Gastroesophageal sphincter (tissue), 4 donors: ENCODE data around the gene CHRNA5. TPM values are rescaled to one million over a fixed set of nuclear protein-coding genes. Genes with fewer than 3 reads are reported as not detected.

Source experiments
- ATAC-seq: fragments of 150-250 bp; one replicate; pipeline ENCODE4 v1.9.1; 2016; ENCODE audit warnings: mild to moderate bottlenecking, moderate library complexity
- H3K27ac ChIP-seq, 4 donors: fragments of 200-600 bp; sonication (generic) in 3 of 4; 1 replicate in 3 of 4; 2 replicates in 1 of 4; pipeline ENCODE4 v1.5.1; 2016 to 2019
- H3K27me3 ChIP-seq: fragments of 200-600 bp; sonication (generic); one replicate; pipeline ENCODE4 v1.5.1; 2019
- H3K36me3 ChIP-seq, 2 donors: fragments of 200-600 bp; sonication (generic); one replicate each; pipeline ENCODE4 v1.5.1; 2019; ENCODE audit warnings: control low read depth in 1 of 2
- H3K4me1 ChIP-seq, 3 donors: fragments of 200-600 bp; sonication (generic); 1 replicate in 2 of 3; 2 replicates in 1 of 3; pipeline ENCODE4 v1.5.1; 2016 to 2019; ENCODE audit warnings: control low read depth in 2 of 3
- H3K4me3 ChIP-seq, 2 donors: fragments of 200-600 bp; sonication (generic); one replicate each; pipeline ENCODE4 v1.5.1; 2019; ENCODE audit warnings: mild to moderate bottlenecking in 1 of 2, moderate library complexity in 1 of 2
- H3K9me3 ChIP-seq, 3 donors: fragments of 200-600 bp; sonication (generic); one replicate each; pipeline ENCODE4 v1.5.1; 2017 to 2019; ENCODE audit warnings: control low read depth in 2 of 3
- EP300 ChIP-seq: sonication (generic); formaldehyde crosslinking; IDR thresholded peaks from one replicate; pipeline ENCODE4 v1.6.1; 2017; ENCODE audit warnings: antibody characterized with exemption, mild to moderate bottlenecking
- POLR2A ChIP-seq, 2 donors: fragments of 450-650 bp; IDR thresholded peaks; one replicate each; pipeline ENCODE4 v1.6.1; 2017; ENCODE audit warnings: antibody characterized with exemption in 2 of 2, mild to moderate bottlenecking in 2 of 2, moderate library complexity in 1 of 2
- POLR2AphosphoS5 ChIP-seq: sonication (generic); formaldehyde crosslinking; IDR thresholded peaks from one replicate; pipeline ENCODE4 v1.6.1; 2017; ENCODE audit warnings: antibody characterized with exemption
- WGBS, 2 donors: methylation state at CpG; one replicate each; pipeline ENCODE4 v1.1.5; 2018; ENCODE audit warnings: low coverage in 1 of 2; 5-methylcytosine and 5-hydroxymethylcytosine counted together
- total RNA-seq, 4 donors: library from RNA; depleted of rRNA; stranded (reverse); fragments of >200 nt; gene quantifications; one replicate each; pipeline ENCODE4 v1.1.0, GENCODE V29; 2016
- TF ChIP-seq, protein P1 (sequence below), 4 experiments: fragments of 200-600 bp in 2 of 4; fragments of 450-650 bp in 2 of 4; sonication (generic) in 1 of 4; IDR thresholded peaks; one replicate each; pipeline ENCODE4 v1.5.1; 2017 to 2019; ENCODE audit warnings: antibody characterized with exemption in 4 of 4, mild to moderate bottlenecking in 2 of 4, moderate library complexity in 2 of 4

CHRNA5 gene
- total RNA-seq, 4 donors from 2014 or later = 0.93 to 4.0 (median 1.6) TPM

DNA sequence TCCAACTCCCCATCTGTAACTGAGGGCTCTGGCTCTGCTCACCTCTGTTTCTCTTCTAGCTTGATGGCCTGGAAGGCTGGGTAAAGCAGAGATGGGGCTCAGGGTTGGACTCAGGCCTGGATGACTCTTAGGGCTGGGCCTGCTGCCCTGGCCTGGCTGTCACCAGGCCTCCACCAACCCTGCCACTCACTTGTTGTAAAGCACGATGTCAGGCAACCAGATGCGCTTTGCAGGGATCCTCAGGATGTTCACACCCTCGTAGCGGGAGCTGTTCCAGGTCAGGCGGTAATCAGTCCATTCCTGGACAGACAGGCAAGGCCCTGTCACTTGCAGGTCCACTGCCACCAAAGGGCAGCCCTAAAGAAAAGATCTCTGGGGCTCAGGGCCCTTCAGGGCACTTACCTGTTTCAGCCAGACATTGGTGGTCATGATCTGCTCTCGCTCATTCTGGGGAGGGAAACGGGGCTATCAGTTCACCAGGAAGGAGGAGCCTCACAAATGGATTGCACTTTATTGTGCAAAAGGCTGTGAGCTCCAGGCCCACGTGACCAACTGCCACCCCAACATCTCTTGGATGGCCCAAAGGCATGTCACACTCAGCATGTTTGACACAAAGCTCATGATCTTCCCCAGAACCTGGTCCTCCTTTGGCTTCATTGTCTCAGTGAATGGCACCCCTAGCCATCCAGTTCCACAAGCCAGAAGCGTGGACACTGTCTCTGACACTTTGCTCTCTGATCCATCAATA lies 65.7 kb downstream of the CHRNA5 start:
- Histone ChIP-seq H3K36me3 (no peaks in the 10 kb centered on the region), H3K9me3 (peaks cover 0 to 18% (median 0%) of the 10 kb centered on the region in 3 donors), H3K4me3 (no peak overlapping the region), H3K27me3 (peaks cover 16% of the 10 kb centered on the region), H3K27ac (no peak overlapping the region), H3K4me1 (no peaks in the 10 kb centered on the region)
- 100% methylated on average over 1 to 2 of the region's 9 CpGs for WGBS, 2 donors
- ATAC-seq = no peak
- TF ChIP-seq, protein P1, sequence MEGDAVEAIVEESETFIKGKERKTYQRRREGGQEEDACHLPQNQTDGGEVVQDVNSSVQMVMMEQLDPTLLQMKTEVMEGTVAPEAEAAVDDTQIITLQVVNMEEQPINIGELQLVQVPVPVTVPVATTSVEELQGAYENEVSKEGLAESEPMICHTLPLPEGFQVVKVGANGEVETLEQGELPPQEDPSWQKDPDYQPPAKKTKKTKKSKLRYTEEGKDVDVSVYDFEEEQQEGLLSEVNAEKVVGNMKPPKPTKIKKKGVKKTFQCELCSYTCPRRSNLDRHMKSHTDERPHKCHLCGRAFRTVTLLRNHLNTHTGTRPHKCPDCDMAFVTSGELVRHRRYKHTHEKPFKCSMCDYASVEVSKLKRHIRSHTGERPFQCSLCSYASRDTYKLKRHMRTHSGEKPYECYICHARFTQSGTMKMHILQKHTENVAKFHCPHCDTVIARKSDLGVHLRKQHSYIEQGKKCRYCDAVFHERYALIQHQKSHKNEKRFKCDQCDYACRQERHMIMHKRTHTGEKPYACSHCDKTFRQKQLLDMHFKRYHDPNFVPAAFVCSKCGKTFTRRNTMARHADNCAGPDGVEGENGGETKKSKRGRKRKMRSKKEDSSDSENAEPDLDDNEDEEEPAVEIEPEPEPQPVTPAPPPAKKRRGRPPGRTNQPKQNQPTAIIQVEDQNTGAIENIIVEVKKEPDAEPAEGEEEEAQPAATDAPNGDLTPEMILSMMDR (IDR thresholded peaks at IDR 0.05) = no peak
- TF ChIP-seq EP300 (no peak), POLR2AphosphoS5 (no peak), POLR2A (IDR thresholded peaks at IDR 0.05) (no peak)

DNA sequence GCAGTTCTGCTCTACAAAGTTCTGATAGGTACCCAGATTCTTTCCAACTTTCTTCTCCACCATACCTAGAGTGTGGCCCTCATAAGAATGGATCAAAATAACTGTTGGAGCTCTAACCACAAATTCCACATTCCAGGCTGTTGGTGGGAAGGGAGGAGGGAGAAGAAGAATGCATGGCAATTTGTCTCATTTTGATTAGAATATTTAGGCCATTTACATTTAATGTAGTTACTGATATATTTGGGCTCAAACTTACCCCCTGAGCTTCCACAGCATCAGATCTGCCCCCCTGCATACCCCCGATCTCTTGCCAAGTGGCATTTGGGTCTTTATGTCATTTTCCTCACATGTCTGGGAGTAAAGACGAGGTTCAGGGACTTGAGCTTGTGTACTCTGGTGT lies 68.0 kb downstream of the CHRNA5 start:
- WGBS, 2 donors = 83 to 90% methylated on average over 2 of the region's 2 CpGs
- TF ChIP-seq, protein P1 (IDR thresholded peaks at IDR 0.05) = no peak
- TF ChIP-seq POLR2A (IDR thresholded peaks at IDR 0.05) (no peak), EP300 (no peak), POLR2AphosphoS5 (no peak)
- H3K27me3 ChIP-seq = peaks cover 13% of the 10 kb centered on the region
- H3K4me3 ChIP-seq = no peak overlapping the region
- no peaks in the 10 kb centered on the region for H3K36me3 ChIP-seq
- no peak overlapping the region for H3K27ac ChIP-seq
- ATAC-seq = no peak
- H3K4me1 ChIP-seq = no peaks in the 10 kb centered on the region
- H3K9me3 ChIP-seq = peaks cover 0 to 18% (median 0%) of the 10 kb centered on the region in 3 donors

DNA sequence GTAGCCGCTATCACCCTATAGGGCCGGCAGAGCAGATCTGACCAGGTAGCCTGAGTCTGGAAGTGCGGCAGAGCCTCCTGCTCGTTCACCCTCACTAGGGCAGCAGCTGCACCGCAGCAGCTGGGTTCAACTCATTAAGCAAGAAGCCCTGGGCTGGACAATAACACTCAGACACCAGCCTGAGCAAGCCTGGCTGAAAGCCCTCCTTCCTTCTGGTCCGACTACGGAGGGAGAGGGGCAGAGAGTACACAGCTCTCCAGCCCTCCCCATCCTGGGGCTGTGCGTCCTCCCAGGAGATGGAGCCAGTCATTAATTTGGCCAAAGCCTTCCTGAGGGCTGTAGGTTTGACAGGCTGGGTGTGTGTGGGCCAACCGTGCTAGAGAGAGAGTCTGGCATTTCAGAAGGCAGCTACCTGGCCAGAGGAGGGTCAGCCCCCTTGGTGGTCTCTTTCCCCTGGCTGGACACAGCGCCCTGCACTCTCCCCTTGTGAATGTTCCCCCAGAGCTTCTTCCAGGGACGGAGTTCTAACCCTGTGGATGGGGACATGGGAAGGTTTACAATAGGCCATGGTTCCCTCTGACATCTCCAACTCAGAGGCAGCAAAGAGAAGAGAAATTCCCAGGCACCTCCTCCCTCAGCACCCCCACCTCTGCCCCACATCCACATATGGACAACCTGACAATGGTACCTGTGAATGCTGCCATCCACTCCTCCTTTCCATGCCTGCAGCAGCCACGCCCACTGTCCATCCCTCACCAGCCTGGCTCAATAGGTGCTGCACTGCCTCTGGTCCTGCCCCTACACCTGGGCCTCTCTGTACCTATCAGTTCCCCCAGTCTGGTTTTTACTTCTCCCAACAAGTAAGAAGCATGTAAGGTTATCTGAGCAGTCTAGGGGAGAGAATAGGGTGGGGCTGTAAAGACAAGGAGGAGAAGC lies 69.2 kb downstream of the CHRNA5 start:
- Histone ChIP-seq H3K36me3 (no peaks in the 10 kb centered on the region), H3K27me3 (peaks cover 15% of the 10 kb centered on the region), H3K4me1 (no peaks in the 10 kb centered on the region), H3K4me3 (no peak overlapping the region), H3K27ac (no peak overlapping the region), H3K9me3 (peaks cover 0 to 18% (median 0%) of the 10 kb centered on the region in 3 donors)
- no peak for ATAC-seq
- TF ChIP-seq, protein P1 (IDR thresholded peaks at IDR 0.05) = no peak
- TF ChIP-seq EP300 = no peak
- no peak for TF ChIP-seq POLR2AphosphoS5
- TF ChIP-seq POLR2A (IDR thresholded peaks at IDR 0.05) = no peak
- 67 to 100% methylated on average over 1 to 5 of the region's 12 CpGs for WGBS, 2 donors

DNA sequence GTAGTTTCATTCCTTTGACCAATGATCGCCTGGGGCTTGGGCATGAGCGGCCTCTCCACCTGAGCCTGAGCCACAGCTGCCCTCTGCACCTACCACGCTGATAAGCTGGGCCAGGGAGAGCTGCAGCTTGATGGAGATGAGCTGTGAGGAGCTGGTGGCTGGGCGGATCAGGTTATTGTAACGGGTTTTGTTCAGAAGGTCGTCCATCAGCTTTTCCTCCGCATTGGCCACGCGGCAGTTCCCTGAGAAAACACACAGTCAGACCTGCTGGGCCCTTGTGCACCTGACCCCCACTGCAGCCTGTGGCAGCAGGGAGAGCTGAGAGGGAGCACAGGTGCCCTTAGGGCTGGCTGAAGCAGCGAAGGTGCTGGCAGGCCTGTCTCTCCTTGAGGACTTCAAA lies 70.0 kb downstream of the CHRNA5 start:
- ATAC-seq = no peak
- no peak for TF ChIP-seq POLR2A (IDR thresholded peaks at IDR 0.05)
- no peak for TF ChIP-seq EP300
- Histone ChIP-seq H3K36me3 (no peaks in the 10 kb centered on the region), H3K4me3 (no peak overlapping the region), H3K27me3 (peaks cover 12% of the 10 kb centered on the region), H3K4me1 (peaks cover 0 to 1% (median 0%) of the 10 kb centered on the region in 3 donors), H3K27ac (no peak overlapping the region), H3K9me3 (peaks cover 0 to 18% (median 0%) of the 10 kb centered on the region in 3 donors)
- WGBS, 2 donors = 88% methylated on average over 5 of the region's 10 CpGs; no CpG with 5 or more reads in 1 of the 2 donors

DNA sequence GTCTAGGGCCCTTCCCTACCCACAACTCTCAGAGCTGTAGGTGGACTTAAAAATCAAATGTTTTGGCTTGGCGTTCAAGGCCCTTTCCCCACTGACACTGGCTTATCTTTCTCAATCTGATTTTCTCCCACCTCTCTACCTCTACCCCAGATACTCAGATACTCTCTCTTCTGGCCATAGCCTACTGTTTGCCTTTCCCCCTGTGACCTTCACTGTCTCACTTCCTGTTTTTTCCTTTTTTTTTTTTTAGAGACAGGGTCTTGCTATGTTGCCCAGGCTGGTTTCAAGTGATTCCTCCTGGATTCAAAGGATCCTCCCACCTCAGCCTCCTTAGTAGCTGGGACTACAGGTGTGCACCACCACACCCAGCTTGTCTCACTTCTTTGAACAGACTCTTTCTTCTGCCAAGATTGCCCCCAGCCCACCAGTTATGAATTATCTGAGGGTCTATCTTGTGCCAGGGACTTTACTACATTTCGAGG lies 71.1 kb downstream of the CHRNA5 start:
- Histone ChIP-seq H3K9me3 (peaks cover 0 to 18% (median 0%) of the 10 kb centered on the region in 3 donors), H3K4me3 (no peak overlapping the region), H3K4me1 (peaks cover 0 to 12% (median 8%) of the 10 kb centered on the region in 3 donors), H3K27me3 (peaks cover 22% of the 10 kb centered on the region), H3K36me3 (no peaks in the 10 kb centered on the region), H3K27ac (no peak overlapping the region)
- ATAC-seq = no peak
- TF ChIP-seq POLR2A (IDR thresholded peaks at IDR 0.05) = no peak
- no peak for TF ChIP-seq EP300
- TF ChIP-seq POLR2AphosphoS5 = no peak
- TF ChIP-seq, protein P1 (IDR thresholded peaks at IDR 0.05) = no peak
- 100% methylated on average over 1 of the region's 2 CpGs for WGBS, 2 donors
